ENCODE data around the gene DPP8. TPM values are rescaled to one million over a fixed set of nuclear protein-coding genes. Genes with fewer than 3 reads are reported as not detected.

DPP8 gene
- polyA plus RNA-seq, 3 donors from 2014 or later, result 33.1 to 103 (median 52.0) TPM

Other genes with a start within 250 kb of the DPP8 start
- 10 to 100 TPM; 17.1 to 28.3 (median 17.4) TPM for gene PARP16, start 230.8 kb downstream of the DPP8 start, polyA plus RNA-seq
- not detected for gene RNU5A-1, start 221.6 kb downstream of the DPP8 start, polyA plus RNA-seq
- not detected for gene RNU5B-1, start 213.0 kb downstream of the DPP8 start, polyA plus RNA-seq
- gene IGDCC3, start 139.7 kb downstream of the DPP8 start, polyA plus RNA-seq, result not detected
- under 1 TPM in 2 of 3 donors, not detected in 1; 0.18 to 0.25 TPM for gene IGDCC4, start 94.7 kb downstream of the DPP8 start, polyA plus RNA-seq
- gene HACD3, start 12.8 kb upstream of the DPP8 start, polyA plus RNA-seq, result 10 to 100 TPM; 24.4 to 36.7 (median 26.0) TPM
- 10 to 100 TPM; 16.4 to 30.5 (median 18.6) TPM for gene INTS14, start 93.4 kb upstream of the DPP8 start, polyA plus RNA-seq
- 1 to 10 TPM in 1 of 3 donors, under 1 TPM in 1, not detected in 1; 0.83 to 4.1 TPM for gene SLC24A1, start 104.2 kb upstream of the DPP8 start, polyA plus RNA-seq

Data from immature natural killer cell (primary cell).